H9 (cell line): ENCODE results near the gene CFAP43. TPM values are rescaled to one million over a fixed set of nuclear protein-coding genes. Genes with fewer than 3 reads are reported as not detected.

Source experiments
- DNase-seq: peaks from one replicate; pipeline ENCODE4 v3.0.0-alpha.2; 2017
- H2AFZ ChIP-seq: one replicate; pipeline ENCODE4 v1.6.1; 2013; ENCODE audit warnings: mild to moderate bottlenecking, low read length, control low read depth, moderate library complexity
- H2AK5ac ChIP-seq: 2 replicates; pipeline ENCODE4 v1.6.1; 2013; ENCODE audit warnings: low read length, control low read depth, mixed read lengths; ENCODE audit not compliant: insufficient read length
- H2BK120ac ChIP-seq: one replicate; pipeline ENCODE4 v1.6.1; 2013; ENCODE audit warnings: low read depth, mild to moderate bottlenecking, low read length, control low read depth, inconsistent platforms; ENCODE audit not compliant: poor library complexity, severe bottlenecking
- H2BK12ac ChIP-seq: 2 replicates; pipeline ENCODE4 v1.6.1; 2013; ENCODE audit warnings: low read length, control low read depth, mixed read lengths, low read depth; ENCODE audit not compliant: insufficient read length
- H2BK15ac ChIP-seq: 2 replicates; pipeline ENCODE4 v1.6.1; 2013; ENCODE audit warnings: low read depth, low read length, control low read depth
- H2BK20ac ChIP-seq: one replicate; pipeline ENCODE4 v1.6.1; 2013; ENCODE audit warnings: low read depth, mild to moderate bottlenecking, low read length, control low read depth, inconsistent platforms; ENCODE audit not compliant: poor library complexity, severe bottlenecking
- H2BK5ac ChIP-seq: 2 replicates; pipeline ENCODE4 v1.6.1; 2013; ENCODE audit warnings: low read length, control low read depth, mixed read lengths; ENCODE audit not compliant: insufficient read length
- H3K14ac ChIP-seq: 2 replicates; pipeline ENCODE4 v1.6.1; 2013; ENCODE audit warnings: low read length, control low read depth; ENCODE audit not compliant: insufficient read depth
- H3K18ac ChIP-seq: 2 replicates; pipeline ENCODE4 v1.6.1; 2013; ENCODE audit warnings: low read depth, mild to moderate bottlenecking, mixed read lengths, low read length, control low read depth; ENCODE audit not compliant: insufficient read length
- H3K23ac ChIP-seq: 2 replicates; pipeline ENCODE4 v1.6.1; 2013; ENCODE audit warnings: low read length, control low read depth, mixed read lengths, low read depth; ENCODE audit not compliant: insufficient read length
- H3K23me2 ChIP-seq: 2 replicates; pipeline ENCODE4 v1.6.1; 2013; ENCODE audit warnings: low read depth, mild to moderate bottlenecking, mixed read lengths, low read length, control low read depth; ENCODE audit not compliant: insufficient read length, poor library complexity, severe bottlenecking
- H3K27ac ChIP-seq: 2 replicates; pipeline ENCODE4 v1.5.1; 2013; ENCODE audit warnings: low read length, control low read depth, mixed read lengths, low read depth; ENCODE audit not compliant: insufficient read length
- H3K27me3 ChIP-seq: 2 replicates; pipeline ENCODE4 v1.6.1; 2013; ENCODE audit warnings: low read length, control low read depth, inconsistent platforms; ENCODE audit not compliant: insufficient read depth
- H3K4ac ChIP-seq: 2 replicates; pipeline ENCODE4 v1.6.1; 2013; ENCODE audit warnings: low read depth, mild to moderate bottlenecking, control low read depth, inconsistent platforms, low read length, moderate library complexity
- H3K4me1 ChIP-seq: 2 replicates; pipeline ENCODE4 v1.6.1; 2013; ENCODE audit warnings: low read length, control low read depth, inconsistent platforms; ENCODE audit not compliant: insufficient read depth
- H3K4me2 ChIP-seq: 2 replicates; pipeline ENCODE4 v1.6.1; 2013; ENCODE audit warnings: low read length, control low read depth, mixed read lengths; ENCODE audit not compliant: insufficient read length, insufficient read depth
- H3K56ac ChIP-seq: 2 replicates; pipeline ENCODE4 v1.6.1; 2013; ENCODE audit warnings: low read depth, mild to moderate bottlenecking, mixed read lengths, low read length, control low read depth; ENCODE audit not compliant: insufficient read length
- H3K79me1 ChIP-seq: 2 replicates; pipeline ENCODE4 v1.6.1; 2013; ENCODE audit warnings: low read depth, mild to moderate bottlenecking, moderate library complexity, low read length, control low read depth, inconsistent platforms; ENCODE audit not compliant: insufficient read depth, poor library complexity, severe bottlenecking
- H3K79me2 ChIP-seq: 2 replicates; pipeline ENCODE4 v1.6.1; 2013; ENCODE audit warnings: low read length, control low read depth, inconsistent platforms; ENCODE audit not compliant: insufficient read depth
- H3K9ac ChIP-seq: 2 replicates; pipeline ENCODE4 v1.6.1; 2013; ENCODE audit warnings: low read length, control low read depth, mixed read lengths; ENCODE audit not compliant: insufficient read length; ENCODE audit errors: extremely low read depth
- H3K9me3 ChIP-seq: one replicate; pipeline ENCODE4 v1.6.1; 2013; ENCODE audit warnings: low read depth, low read length, inconsistent platforms; ENCODE audit not compliant: control insufficient read depth
- H3T11ph ChIP-seq: one replicate; pipeline ENCODE4 v1.6.1; 2013; ENCODE audit warnings: mild to moderate bottlenecking, low read length, control low read depth, inconsistent platforms
- H4K20me1 ChIP-seq: one replicate; pipeline ENCODE4 v1.6.1; 2013; ENCODE audit not compliant: control insufficient read depth, insufficient read length, insufficient read depth
- H4K5ac ChIP-seq: 2 replicates; pipeline ENCODE4 v1.6.1; 2013; ENCODE audit warnings: low read depth, mild to moderate bottlenecking, mixed read lengths, low read length, control low read depth; ENCODE audit not compliant: insufficient read length
- H4K8ac ChIP-seq: replicated peaks from 2 replicates; pipeline ENCODE4 v1.6.1; 2013; ENCODE audit warnings: low read length, control low read depth, mixed read lengths, low read depth; ENCODE audit not compliant: insufficient read length
- H4K91ac ChIP-seq: 2 replicates; pipeline ENCODE4 v1.6.1; 2013; ENCODE audit warnings: low read depth, mild to moderate bottlenecking, moderate library complexity, mixed read lengths, low read length, control low read depth; ENCODE audit not compliant: insufficient read length
- H3K27ac Mint-ChIP-seq, 3 experiments: 2 replicates in 2 of 3; 3 replicates in 1 of 3; pipeline ENCODE4 v1.8.0; 2020 to 2021; ENCODE audit warnings: mixed read lengths in 3 of 3, mild to moderate bottlenecking in 1 of 3, moderate library complexity in 1 of 3
- H3K27me3 Mint-ChIP-seq: 2 replicates; pipeline ENCODE4 v1.8.0; 2021; ENCODE audit warnings: low read depth, mild to moderate bottlenecking, moderate library complexity, mixed read lengths
- H3K36me3 Mint-ChIP-seq, 3 experiments: 2 replicates in 2 of 3; 3 replicates in 1 of 3; pipeline ENCODE4 v1.8.0; 2020 to 2021; ENCODE audit warnings: low read depth in 3 of 3, mixed read lengths in 3 of 3; ENCODE audit not compliant: insufficient read depth in 1 of 3
- H3K4me1 Mint-ChIP-seq, 2 experiments: 2 replicates each; pipeline ENCODE4 v1.8.0; 2020; ENCODE audit warnings: mixed read lengths in 2 of 2
- H3K4me3 Mint-ChIP-seq, 2 experiments: 2 replicates in 1 of 2; 3 replicates in 1 of 2; pipeline ENCODE4 v1.8.0; 2020 to 2021; ENCODE audit warnings: mild to moderate bottlenecking in 2 of 2, mixed read lengths in 2 of 2, moderate library complexity in 1 of 2
- H3K9me3 Mint-ChIP-seq, 2 experiments: 2 replicates in 1 of 2; 3 replicates in 1 of 2; pipeline ENCODE4 v1.8.0; 2020; ENCODE audit warnings: mild to moderate bottlenecking in 2 of 2, mixed read lengths in 2 of 2, moderate library complexity in 1 of 2
- CTCF ChIP-seq: fragments of 200-600 bp; sonication (generic); conservative IDR thresholded peaks from 3 replicates; pipeline ENCODE4 v1.8.0; 2021; ENCODE audit warnings: antibody characterized with exemption, mild to moderate bottlenecking
- WGBS: extraction: QIAGEN DNeasy Blood & Tissue Kit; methylation state at CpG from one replicate; pipeline ENCODE4 v1.1.7; 2013; ENCODE audit warnings: missing lambda C conversion rate, low lambda C conversion rate, mixed read lengths; ENCODE audit not compliant: insufficient read length; ENCODE audit errors: extremely low coverage; 5-methylcytosine and 5-hydroxymethylcytosine counted together
- total RNA-seq: library from RNA; stranded (reverse); gene quantifications from 2 replicates; pipeline ENCODE4 v1.2.1, GENCODE V29; 2021

The CFAP43 gene
- total RNA-seq, 1 experiment from 2014 or later: 0.26 TPM

GRCh38 chr10:104264783-104265182 is 32.6 kb upstream of the CFAP43 start:
- no peak overlapping the region for H2AFZ ChIP-seq
- peaks cover 4% of the 10 kb centered on the region; the same call in 1 of the 2 replicates for H3K4me1 ChIP-seq
- H3K27me3 Mint-ChIP-seq: no peaks in the 10 kb centered on the region
- no peak overlapping the region for H2BK120ac ChIP-seq
- no peak overlapping the region for H3K23ac ChIP-seq
- H3K27ac ChIP-seq: no peak overlapping the region
- no peak overlapping the region for H4K8ac ChIP-seq
- no peak overlapping the region for H4K91ac ChIP-seq
- H2BK5ac ChIP-seq: no peak overlapping the region
- H3K4me3 Mint-ChIP-seq: no peak overlapping the region
- no peak for TF ChIP-seq CTCF
- H2BK20ac ChIP-seq: no peak overlapping the region
- no peak overlapping the region for H3K14ac ChIP-seq
- no peak overlapping the region for H3K9ac ChIP-seq
- DNase-seq: no peak
- H2AK5ac ChIP-seq: no peak overlapping the region
- H3K4me1 Mint-ChIP-seq: peaks cover 11 to 24% of the 10 kb centered on the region in 2 experiments
- no peaks in the 10 kb centered on the region for H4K20me1 ChIP-seq
- no peak overlapping the region for H3K27ac Mint-ChIP-seq
- H3K4ac ChIP-seq: no peak overlapping the region
- no peak overlapping the region for H3K18ac ChIP-seq
- no peak overlapping the region for H2BK12ac ChIP-seq
- no peaks in the 10 kb centered on the region for H3K27me3 ChIP-seq
- no peaks in the 10 kb centered on the region for H3K79me1 ChIP-seq
- H2BK15ac ChIP-seq: no peak overlapping the region
- peaks cover 3% of the 10 kb centered on the region for H3K23me2 ChIP-seq
- no peak overlapping the region for H4K5ac ChIP-seq
- no peak overlapping the region for H3K4me2 ChIP-seq
- no peaks in the 10 kb centered on the region; a peak in 1 of 5 replicates for H3K9me3 Mint-ChIP-seq
- no peak overlapping the region for H3T11ph ChIP-seq
- H3K79me2 ChIP-seq: peaks cover 6% of the 10 kb centered on the region; the same call in 1 of the 2 replicates
- no peak overlapping the region for H3K56ac ChIP-seq
- H3K9me3 ChIP-seq: no peaks in the 10 kb centered on the region
- WGBS: no CpG with 5 or more reads among the region's 5 CpGs
- H3K36me3 Mint-ChIP-seq: peaks cover 11 to 72% (median 17%) of the 10 kb centered on the region in 3 experiments
